GM19324 (cell line): ENCODE measurements around the gene CMC4.

Experiments
- ATAC-seq: cut with Tn5 transposase; IDR thresholded peaks from one replicate; pipeline ENCODE4 v1.9.1; 2021; ENCODE audit warnings: mild to moderate bottlenecking, moderate library complexity; ENCODE audit not compliant: unreplicated experiment, low FRiP score

The CMC4 gene

GRCh38 chrX:155055494-155055893 lies 15.4 kb downstream of the CMC4 start:
- no peak for ATAC-seq

DNA sequence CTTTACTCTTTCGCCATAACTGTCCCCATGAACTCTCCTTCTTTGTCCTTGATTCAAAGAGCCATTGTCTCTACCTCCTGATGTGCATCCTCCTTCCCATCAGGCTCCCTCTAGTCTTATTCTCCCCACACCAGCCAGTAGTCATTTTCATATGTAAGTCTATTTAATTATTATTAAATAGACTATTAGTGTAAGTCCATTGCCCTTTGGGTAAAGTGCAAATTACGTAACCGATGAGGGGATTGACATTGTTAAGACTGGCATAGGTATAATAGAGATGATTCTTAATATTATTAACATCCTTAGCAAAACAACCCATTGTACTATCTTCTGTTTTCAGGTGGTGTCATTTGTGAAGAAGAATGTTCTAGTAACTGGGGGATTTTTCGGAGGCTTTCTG lies 16.7 kb downstream of the CMC4 start:
- ATAC-seq: no peak

DNA sequence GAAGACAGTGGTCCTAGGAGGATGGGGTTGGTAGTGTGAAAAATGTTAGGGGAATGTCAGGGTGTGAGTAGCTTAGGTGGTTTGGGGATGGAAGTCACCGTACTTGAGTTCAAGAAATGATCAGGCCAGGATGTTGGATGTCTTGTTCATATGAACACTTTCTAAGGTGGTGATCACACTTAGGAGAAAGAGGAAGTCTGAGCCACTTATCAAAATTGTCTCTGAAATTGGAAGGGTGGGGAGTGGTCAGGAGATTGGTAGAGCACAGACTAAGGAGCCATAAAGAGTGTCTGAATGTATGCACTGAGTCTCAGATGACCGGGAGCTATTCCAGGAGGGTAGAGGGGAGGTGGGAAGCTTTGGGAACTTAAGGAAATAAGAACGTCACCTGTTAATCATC lies 17.3 kb downstream of the CMC4 start:
- ATAC-seq: no peak

GRCh38 chrX:155052738-155053498 lies 18.0 kb downstream of the CMC4 start:
- ATAC-seq: no peak

- ATAC-seq: no peak
Observed at GRCh38 chrX:155048977-155049619, 21.8 kb downstream of the CMC4 start.

DNA sequence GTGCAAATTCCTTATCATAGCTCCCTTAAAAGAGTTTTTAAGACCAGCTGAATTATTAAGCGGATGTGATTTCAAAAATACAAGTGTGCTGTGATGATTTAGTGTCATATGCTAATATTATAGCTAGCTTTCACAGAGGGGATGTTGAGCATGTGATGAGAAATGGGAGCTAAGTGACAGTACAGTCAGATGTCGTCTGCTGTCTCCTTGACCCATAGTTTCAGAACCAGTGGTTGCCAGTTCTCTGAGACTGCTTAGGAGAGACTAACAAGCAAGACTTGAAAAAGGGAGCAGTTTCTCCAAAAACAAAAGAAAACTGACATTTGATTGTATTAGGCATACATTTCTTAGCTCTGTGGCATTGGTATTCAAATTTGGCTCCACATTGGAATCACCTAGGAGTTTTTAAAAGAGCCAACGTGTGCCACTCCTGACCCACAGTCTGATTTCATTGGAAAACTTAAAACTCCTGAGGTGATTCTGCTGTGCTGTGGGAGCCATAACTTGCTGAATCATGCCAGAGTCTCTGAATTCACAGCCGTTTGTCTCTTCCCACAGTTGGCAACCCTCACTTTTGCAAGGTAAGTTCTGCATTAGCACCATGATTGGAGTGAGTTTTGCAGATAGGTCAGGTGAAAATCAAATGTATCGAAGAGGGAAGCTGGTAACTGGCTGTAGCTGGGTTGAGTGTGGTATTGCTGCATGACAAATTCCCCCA lies 24.0 kb downstream of the CMC4 start:
- no peak for ATAC-seq

DNA sequence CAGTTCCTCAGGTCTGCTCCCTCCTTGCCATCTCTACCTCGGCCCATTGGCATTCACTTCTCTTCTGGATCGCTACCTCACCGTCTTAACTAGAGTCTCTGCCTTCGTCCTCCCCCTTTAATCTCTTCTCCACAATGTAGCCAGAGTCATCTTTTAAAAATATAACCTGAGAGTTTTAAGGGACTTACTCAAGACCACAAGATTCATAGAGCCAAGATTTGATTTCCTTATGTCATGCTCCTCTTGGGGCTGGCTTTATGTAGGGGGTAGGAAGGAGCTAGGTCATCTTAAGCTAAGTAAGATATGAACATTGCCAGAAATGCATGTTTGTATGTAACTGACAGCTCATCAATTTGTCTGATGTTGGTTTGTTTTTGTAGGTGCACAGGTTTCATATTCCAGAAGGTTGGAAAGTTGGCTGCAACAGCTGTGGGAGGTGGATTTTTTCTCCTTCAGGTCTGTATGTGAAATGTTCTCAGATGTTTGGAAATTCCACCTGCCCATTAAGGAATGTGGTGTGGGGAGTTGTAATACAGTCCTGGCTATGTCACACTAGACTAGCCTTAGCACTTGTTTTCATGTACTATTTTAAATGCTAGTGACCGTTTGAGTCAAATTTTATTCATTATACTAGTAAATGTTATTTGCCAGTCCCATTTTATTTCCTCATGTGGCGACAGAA lies 24.7 kb downstream of the CMC4 start:
- ATAC-seq: no peak

DNA sequence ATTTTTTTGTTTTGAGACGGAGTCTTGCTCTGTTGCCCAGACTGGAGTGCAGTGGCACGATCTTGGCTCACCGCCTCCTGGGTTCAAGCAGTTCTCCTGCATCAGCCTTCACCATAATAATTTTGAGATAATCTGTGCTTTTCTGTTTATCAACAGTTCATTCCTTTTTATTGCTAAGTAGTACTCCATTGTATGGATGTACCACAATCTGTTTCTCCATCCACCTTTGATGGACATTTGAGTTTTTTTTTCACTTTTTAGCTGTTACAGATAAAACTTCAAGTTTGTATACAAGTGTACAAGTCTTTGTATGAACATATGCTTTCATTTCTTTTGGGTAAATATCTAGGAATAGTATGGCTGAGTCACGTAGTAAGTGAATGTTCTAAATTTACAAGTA lies 35.2 kb downstream of the CMC4 start:
- ATAC-seq: no peak

GRCh38 chrX:155031657-155032056 lies 39.3 kb downstream of the CMC4 start:
- no peak for ATAC-seq

DNA sequence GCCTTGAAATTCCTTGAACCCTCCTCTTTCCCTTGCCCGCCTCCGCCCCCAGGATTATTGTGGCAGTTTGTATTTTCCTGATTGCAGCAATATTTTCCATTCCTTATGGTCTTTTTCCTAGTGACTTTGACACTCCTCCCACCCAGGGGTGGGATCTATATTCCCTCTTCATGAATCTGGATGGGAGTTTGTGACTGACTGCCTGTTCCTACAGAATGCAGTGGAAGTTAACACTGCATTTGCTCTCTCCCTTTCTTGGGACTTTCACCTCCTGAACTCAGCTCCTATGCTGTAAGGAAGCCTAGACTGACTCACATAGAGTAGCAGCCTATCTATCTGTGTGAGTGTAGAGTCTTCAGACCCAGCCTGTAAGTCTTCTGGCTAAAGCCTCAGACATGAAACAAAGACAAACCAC lies 42.1 kb downstream of the CMC4 start:
- ATAC-seq: no peak

GRCh38 chrX:155028129-155028528 lies 42.8 kb downstream of the CMC4 start:
- ATAC-seq: no peak

- ATAC-seq: no peak
Observed at GRCh38 chrX:155027509-155028066, 43.3 kb downstream of the CMC4 start.

- peak; percentile 96 for ATAC-seq
Observed at GRCh38 chrX:155026727-155027508, 44.0 kb downstream of the CMC4 start, which contains the start of gene FUNDC2. FUNDC2 (plus strand) TSS chrX:155026844; CDS start chrX:155026939, 95 bp downstream.

DNA sequence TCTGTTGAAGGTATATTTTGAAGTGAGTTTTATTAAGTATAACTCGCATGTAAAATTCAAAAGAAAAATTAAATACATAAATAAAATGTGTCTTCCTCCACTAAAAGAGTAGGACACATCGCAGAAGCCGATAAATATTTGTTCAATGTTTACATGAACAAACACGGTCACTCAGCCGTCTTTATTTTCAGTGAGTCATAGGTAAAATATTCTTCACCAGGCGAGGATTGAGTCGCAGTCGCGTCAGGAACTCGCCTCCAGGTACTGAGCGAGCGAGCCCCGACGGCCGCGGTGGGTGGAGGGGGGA lies 44.6 kb downstream of the CMC4 start:
- no peak for ATAC-seq

GRCh38 chrX:155023907-155024833 lies 46.8 kb downstream of the CMC4 start:
- ATAC-seq: no peak

DNA sequence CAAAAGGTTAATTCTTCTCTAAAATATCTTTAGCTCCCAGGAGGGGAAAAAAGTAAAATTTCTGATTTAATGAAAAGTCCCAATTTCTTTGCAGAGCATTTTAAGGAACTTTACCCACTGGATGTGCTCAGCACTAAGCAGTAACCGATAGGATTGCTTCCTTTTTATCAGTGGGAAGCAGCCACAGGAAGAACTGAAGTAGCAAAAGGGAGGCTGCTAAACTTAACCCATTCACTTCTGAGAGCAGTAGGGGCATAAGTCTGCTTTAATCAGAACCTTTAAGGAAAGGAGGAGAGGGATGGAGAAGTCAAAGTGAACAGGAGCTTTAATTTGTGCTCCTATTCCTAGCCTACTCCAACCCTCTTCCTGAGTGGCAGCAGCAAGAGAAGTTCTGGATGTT lies 48.4 kb downstream of the CMC4 start, which contains the start of gene F8:
TSS of gene F8 (minus strand) at position 139 of the 400 bp plus-strand sequence. CDS start 171 bp downstream, outside the sequence.
- no peak for ATAC-seq

GRCh38 chrX:155020591-155020990 lies 50.3 kb downstream of the CMC4 start:
- no peak for ATAC-seq
